Heart right ventricle (tissue), 16 donors: ENCODE data around the gene DDX46. TPM values are rescaled to one million over a fixed set of nuclear protein-coding genes. Genes with fewer than 3 reads are reported as not detected.

ENCODE experiments used
- ATAC-seq, 8 donors: fragments of 200-7000 bp; cut with Tn5 transposase; one replicate each; pipeline ENCODE4 v1.9.1; 2020; ENCODE audit warnings: mild to moderate bottlenecking in 8 of 8, moderate library complexity in 8 of 8, moderate number of reproducible peaks in 1 of 8
- DNase-seq, 2 donors: peaks; one replicate each; pipeline ENCODE4 v3.0.0-alpha.2; 2020
- H3K27ac ChIP-seq, 10 donors: fragments of 200-600 bp; sonication (generic) in 2 of 10; one replicate each; pipeline versions ENCODE4 v1.5.0 to v1.8.0; 2020 to 2022; ENCODE audit warnings: mild to moderate bottlenecking in 3 of 10
- H3K27me3 ChIP-seq, 7 donors: fragments of 200-600 bp; one replicate each; pipeline ENCODE4 v1.8.0; 2021 to 2022; ENCODE audit warnings: mild to moderate bottlenecking in 2 of 7
- H3K36me3 ChIP-seq, 9 donors: fragments of 200-600 bp; sonication (generic) in 1 of 9; one replicate each; pipeline versions ENCODE4 v1.5.0 to v1.8.0; 2020 to 2022; ENCODE audit warnings: mild to moderate bottlenecking in 2 of 9
- H3K4me1 ChIP-seq, 9 donors: fragments of 200-600 bp; sonication (generic) in 1 of 9; one replicate each; pipeline versions ENCODE4 v1.5.0 to v1.8.0; 2020 to 2022; ENCODE audit warnings: mild to moderate bottlenecking in 4 of 9
- H3K4me3 ChIP-seq, 10 donors: fragments of 200-600 bp; sonication (generic) in 2 of 10; one replicate each; pipeline versions ENCODE4 v1.5.0 to v1.8.0; 2020 to 2022; ENCODE audit warnings: mild to moderate bottlenecking in 7 of 10, moderate library complexity in 2 of 10
- H3K9me3 ChIP-seq, 11 donors: fragments of 200-600 bp in 10 of 11; sonication (generic) in 2 of 11; one replicate each; pipeline versions ENCODE4 v1.5.0 to v1.8.0; 2013 to 2022; ENCODE audit warnings: mild to moderate bottlenecking in 2 of 11, control low read depth in 1 of 11, moderate library complexity in 1 of 11
- CTCF ChIP-seq, 9 donors: fragments of 200-600 bp; sonication (generic) in 2 of 9; IDR thresholded peaks; one replicate each; pipeline versions ENCODE4 v1.5.0 to v1.8.0; 2021 to 2022; ENCODE audit warnings: antibody characterized with exemption in 9 of 9, mild to moderate bottlenecking in 5 of 9, moderate library complexity in 1 of 9
- WGBS, 2 donors: extraction: QIAGEN DNeasy Blood & Tissue Kit; methylation state at CpG; one replicate each; pipeline ENCODE4 v1.1.7; 2013; ENCODE audit warnings: inconsistent platforms in 1 of 2; 5-methylcytosine and 5-hydroxymethylcytosine counted together
- intact Hi-C, 10 donors: fragments of 100-400 bp; cut with DNase I; formaldehyde crosslinking; loops; one replicate each; pipeline versions ENCODE4 v1.11.1 to v1.14.2; 2022
- polyA plus RNA-seq, 2 donors: library from polyadenylated mRNA; stranded (reverse); fragments of 200-250 nt; gene quantifications; one replicate each; pipeline ENCODE4 v1.2.3, GENCODE V29; 2013
- total RNA-seq, 10 donors: library from RNA; stranded (reverse); fragmentation: NEBNext Ultra II Directional in 3 of 10; extraction: Animal tissue kit (Norgen Biotek cat#: 25700) in 3 of 10; gene quantifications; one replicate each; pipeline versions ENCODE4 v1.2.1 to v1.2.4, GENCODE V29; 2021 to 2023
- donor health status: Arrhythmogenic right ventricular cardiomyopathy.
- donor health status: ischemic (EF 13 %, LVEDD 7.1; RV severe dilation, severe dysfunction).
- donor health status: healthy with polysubstance abuse.
- donor health status: DM: no; HTN: yes; CAD: no.
- donor health status: DM: no; HTN: no; CAD: no.
- donor health status: ischemic (EF 25% LVEDD 6.9; RV normal size, moderate dysfunction).
- donor health status: ischemic (EF 25% LVEDD 5.7; RV mildly dilated, moderate dysfunction).
- donor health status: healthy.
- donor health status: DM: yes; HTN: yes; CAD: no.
- donor health status: Ischemic cardiomyopathy.
- donor health status: ischemic (EF 35%, LVEDD 5.7; RV mildly dilated, moderate dysfunction).
- donor health status: nonischemic (EF 11% LVEDD 7.7; RV severe dilation, severe dysfunction).
- donor health status: DM: yes; HTN: yes; CAD: no.
- donor health status: PGD.
- donor health status: ischemic (EF 29% LVEDD 5.4; RV normal size, mild dysfunction).
- donor health status: nonischemic (EF 23%, LVEDD 6.1; RV moderate dilation, normal function).

Gene DDX46
- total and polyA plus RNA-seq, 12 donors: 11.9 to 34.8 (median 29.7) TPM

- 94 to 97% methylated on average over 2 of the region's 2 CpGs for WGBS, 2 donors
- H3K4me3 ChIP-seq: no peak overlapping the region
- no peaks in the 10 kb centered on the region for H3K9me3 ChIP-seq
- intact Hi-C loops: loop anchor here in 1 of 10 donors (10.0 kb wide), 1 partner anchor 99 kb away; no protein-coding TSS in a partner anchor
- H3K36me3 ChIP-seq: peaks cover 0 to 100% (median 44%) of the 10 kb centered on the region in 9 donors
- no peak for TF ChIP-seq CTCF (IDR thresholded peaks at IDR 0.05)
- DNase-seq (no peak), ATAC-seq (no peak)
- no peaks in the 10 kb centered on the region for H3K27me3 ChIP-seq
- H3K27ac ChIP-seq: no peak overlapping the region
- H3K4me1 ChIP-seq: peaks cover 0 to 3% (median 0%) of the 10 kb centered on the region in 9 donors
These were observed 54.8 kb downstream of the DDX46 start for GRCh38 chr5:134813407-134813806.

- intact Hi-C loops: loop anchor here in 1 of 10 donors (10.0 kb wide), 1 partner anchor 99 kb away; no protein-coding TSS in a partner anchor
These were observed 55.2 kb downstream of the DDX46 start for GRCh38 chr5:134813827-134814226.

GRCh38 chr5:134817006-134817405 lies 58.4 kb downstream of the DDX46 start:
- no peaks in the 10 kb centered on the region for H3K27me3 ChIP-seq
- H3K27ac ChIP-seq: no peak overlapping the region
- H3K4me3 ChIP-seq: no peak overlapping the region
- H3K36me3 ChIP-seq: peaks cover 0 to 100% (median 59%) of the 10 kb centered on the region in 9 donors
- ATAC-seq (no peak), DNase-seq (no peak)
- 91 to 92% methylated on average over 4 of the region's 4 CpGs for WGBS, 2 donors
- H3K9me3 ChIP-seq: no peaks in the 10 kb centered on the region
- intact Hi-C loops: loop anchor here in 1 of 10 donors (10.0 kb wide), 1 partner anchor 102 kb away; no protein-coding TSS in a partner anchor
- H3K4me1 ChIP-seq: peaks cover 0 to 3% (median 0%) of the 10 kb centered on the region in 9 donors
- TF ChIP-seq CTCF (IDR thresholded peaks at IDR 0.05): no peak

More at GRCh38 chr5:134813827-134814226, 55.2 kb downstream of the DDX46 start:
- Histone ChIP-seq H3K4me3 (no peak overlapping the region), H3K9me3 (no peaks in the 10 kb centered on the region), H3K27me3 (no peaks in the 10 kb centered on the region), H3K27ac (no peak overlapping the region), H3K4me1 (peaks cover 0 to 3% (median 0%) of the 10 kb centered on the region in 9 donors), H3K36me3 (peaks cover 0 to 100% (median 47%) of the 10 kb centered on the region in 9 donors)
- DNase-seq: no peak
- no peak for ATAC-seq
- no peak for TF ChIP-seq CTCF (IDR thresholded peaks at IDR 0.05)

- intact Hi-C loops: loop anchor here in 1 of 10 donors (10.0 kb wide), 1 partner anchor 104 kb away; no protein-coding TSS in a partner anchor
- Histone ChIP-seq H3K4me3 (no peak overlapping the region), H3K27me3 (no peaks in the 10 kb centered on the region), H3K27ac (peak overlapping the region in 2 of 10 donors; percentile 38 to 41), H3K9me3 (no peaks in the 10 kb centered on the region), H3K36me3 (peaks cover 0 to 100% (median 52%) of the 10 kb centered on the region in 9 donors), H3K4me1 (peaks cover 0 to 3% (median 0%) of the 10 kb centered on the region in 9 donors)
- DNase-seq (no peak), ATAC-seq (peak in 2 of 8 donors; percentile 17 to 40)
- no peak for TF ChIP-seq CTCF (IDR thresholded peaks at IDR 0.05)
- WGBS, 2 donors: 68 to 82% methylated on average over 4 of the region's 4 CpGs
These were observed 60.2 kb downstream of the DDX46 start for GRCh38 chr5:134818776-134819175.
